ENCODE data around the gene CTNNBL1. TPM values are rescaled to one million over a fixed set of nuclear protein-coding genes. Genes with fewer than 3 reads are reported as not detected.

Gene CTNNBL1
- total RNA-seq, 3 donors from 2014 or later (not counting 1 experiment from before 2014, with no cell fraction given) = 59.1 to 75.6 (median 67.6) TPM

GRCh38 chr20:37687478-37687805 is 6.4 kb upstream of the CTNNBL1 start:
- Histone ChIP-seq H3K27ac (ENCODE audit: low read length) (no peak overlapping the region), H3K4me1 (ENCODE audit: control insufficient read depth, insufficient read depth, low read length) (no peaks in the 10 kb centered on the region), H3K4me3 (ENCODE audit: low read length) (no peak overlapping the region), H3K36me3 (ENCODE audit: control insufficient read depth, insufficient read depth, low read length) (no peaks in the 10 kb centered on the region), H3K27me3 (ENCODE audit: control insufficient read depth, insufficient read depth, low read length) (peaks cover 11% of the 10 kb centered on the region), H3K9me3 (ENCODE audit: control insufficient read depth, insufficient read depth, low read length) (no peaks in the 10 kb centered on the region)
- ATAC-seq (no peak), DNase-seq (no peak)
- H3K9me3 Mint-ChIP-seq = no peaks in the 10 kb centered on the region
- H3K27ac Mint-ChIP-seq = no peak overlapping the region
- 52% methylated on average over 2 of the region's 3 CpGs for WGBS (ENCODE audit: insufficient coverage)
- H3K4me3 Mint-ChIP-seq = no peak overlapping the region
- no peak for TF ChIP-seq CTCF (IDR thresholded peaks at IDR 0.05)
- no peaks in the 10 kb centered on the region for H3K4me1 Mint-ChIP-seq
- no peaks in the 10 kb centered on the region for H3K36me3 Mint-ChIP-seq
- H3K27me3 Mint-ChIP-seq (ENCODE audit: low read depth in 2 of 2) = peaks cover 25 to 60% of the 10 kb centered on the region in 2 donors
- intact Hi-C loops (cut with micrococcal nuclease) = no loop called here

DNA sequence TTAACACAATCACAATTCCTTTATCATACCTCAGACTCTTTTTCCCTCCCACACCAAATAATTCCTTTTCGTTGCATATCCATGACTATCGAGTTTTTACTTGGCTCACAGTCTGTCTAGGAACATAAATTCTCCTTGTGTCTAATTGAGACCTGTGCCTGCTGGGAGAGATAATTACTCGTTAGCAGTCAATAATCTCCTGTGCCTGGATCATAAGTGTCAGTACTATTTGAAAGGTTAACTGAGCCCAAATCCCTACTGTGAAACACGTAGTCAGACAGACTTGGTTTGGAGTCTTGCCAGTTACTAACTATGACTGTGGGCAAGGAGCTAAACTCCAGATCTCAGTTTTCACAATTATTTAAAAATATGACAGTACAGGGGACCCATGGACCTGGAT is 5.7 kb upstream of the CTNNBL1 start:
- H3K27ac ChIP-seq (ENCODE audit: low read length) = no peak overlapping the region
- no peak for ATAC-seq
- WGBS (ENCODE audit: insufficient coverage) = 79% methylated on average over 4 of the region's 4 CpGs
- peaks cover 23 to 59% of the 10 kb centered on the region in 2 donors for H3K27me3 Mint-ChIP-seq (ENCODE audit: low read depth in 2 of 2)
- no peaks in the 10 kb centered on the region for H3K36me3 ChIP-seq (ENCODE audit: control insufficient read depth, insufficient read depth, low read length)
- no peaks in the 10 kb centered on the region for H3K36me3 Mint-ChIP-seq
- H3K4me3 ChIP-seq (ENCODE audit: low read length) = no peak overlapping the region
- intact Hi-C loops (cut with micrococcal nuclease) = no loop called here
- H3K27ac Mint-ChIP-seq = no peak overlapping the region
- no peak for DNase-seq
- H3K9me3 Mint-ChIP-seq = no peaks in the 10 kb centered on the region
- no peak for TF ChIP-seq CTCF (IDR thresholded peaks at IDR 0.05)
- H3K4me1 Mint-ChIP-seq = peaks cover 0 to under 1% of the 10 kb centered on the region in 2 donors
- no peaks in the 10 kb centered on the region for H3K4me1 ChIP-seq (ENCODE audit: control insufficient read depth, insufficient read depth, low read length)
- H3K4me3 Mint-ChIP-seq = no peak overlapping the region
- peaks cover 11% of the 10 kb centered on the region for H3K27me3 ChIP-seq (ENCODE audit: control insufficient read depth, insufficient read depth, low read length)
- H3K9me3 ChIP-seq (ENCODE audit: control insufficient read depth, insufficient read depth, low read length) = no peaks in the 10 kb centered on the region

DNA sequence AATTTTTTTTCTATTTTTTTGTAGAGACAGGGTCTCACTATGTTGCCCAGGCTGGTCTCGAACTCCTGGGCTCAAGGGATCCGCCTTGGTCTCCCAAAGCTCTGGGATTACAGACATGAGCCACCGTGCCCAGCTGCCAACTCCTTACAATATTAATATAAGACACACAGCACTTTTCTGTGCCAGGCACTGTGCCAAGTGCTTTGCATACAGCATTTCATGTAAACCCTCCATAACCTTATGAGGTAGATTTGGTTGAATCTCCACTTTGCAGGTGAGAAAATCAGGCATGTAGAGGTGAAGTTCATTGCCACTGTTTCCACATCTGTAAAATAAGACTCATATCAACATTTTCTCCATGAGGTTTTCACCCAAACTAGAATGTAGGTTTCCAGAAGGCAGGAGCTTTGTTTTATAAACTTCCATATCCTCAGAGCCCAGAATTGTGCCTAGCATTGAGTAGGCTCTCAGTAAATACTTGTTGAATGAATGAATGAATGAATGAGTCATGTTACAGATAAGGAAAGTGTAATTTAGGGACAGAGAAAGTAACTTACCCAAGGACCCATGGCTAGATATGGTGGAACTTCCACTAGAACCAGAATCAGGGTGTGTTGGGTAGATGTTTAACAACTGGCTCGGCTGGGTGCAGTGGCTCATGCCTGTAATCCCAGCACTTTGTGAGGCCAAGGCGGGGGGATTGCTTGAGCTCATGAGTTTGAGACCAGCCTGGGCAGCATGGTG is 3.0 kb upstream of the CTNNBL1 start:
- WGBS (ENCODE audit: insufficient coverage) = 74% methylated on average over 5 of the region's 5 CpGs
- intact Hi-C loops (cut with micrococcal nuclease) = no loop called here
- H3K36me3 Mint-ChIP-seq = no peaks in the 10 kb centered on the region
- TF ChIP-seq CTCF (IDR thresholded peaks at IDR 0.05) = no peak
- ATAC-seq (no peak), DNase-seq (no peak)
- H3K27me3 Mint-ChIP-seq (ENCODE audit: low read depth in 2 of 2) = peaks cover 19 to 50% of the 10 kb centered on the region in 2 donors
- Histone ChIP-seq H3K4me1 (ENCODE audit: control insufficient read depth, insufficient read depth, low read length) (peaks cover 14% of the 10 kb centered on the region), H3K36me3 (ENCODE audit: control insufficient read depth, insufficient read depth, low read length) (no peaks in the 10 kb centered on the region), H3K9me3 (ENCODE audit: control insufficient read depth, insufficient read depth, low read length) (no peaks in the 10 kb centered on the region), H3K27me3 (ENCODE audit: control insufficient read depth, insufficient read depth, low read length) (peaks cover 11% of the 10 kb centered on the region), H3K27ac (ENCODE audit: low read length) (no peak overlapping the region), H3K4me3 (ENCODE audit: low read length) (no peak overlapping the region)
- peaks cover 13 to 23% of the 10 kb centered on the region in 2 donors for H3K4me1 Mint-ChIP-seq
- no peak overlapping the region for H3K27ac Mint-ChIP-seq
- H3K9me3 Mint-ChIP-seq = no peaks in the 10 kb centered on the region
- no peak overlapping the region for H3K4me3 Mint-ChIP-seq

All from natural killer cell (primary cell).